ENCODE results near the gene TBX2.

GRCh38 chr17:61402073-61402541 is 2.5 kb downstream of the TBX2 start:
- TF ChIP-seq CTCF (conservative IDR thresholded peaks at IDR 0.05; ENCODE audit: low read depth, low read length), result no peak
- no peak for TF ChIP-seq EZH2 (IDR thresholded peaks at IDR 0.05; ENCODE audit: borderline replicate concordance, low read depth, low read length, poor library complexity, severe bottlenecking)

All from A673 (cell line).